Measurements from ENCODE around the gene FGF3. TPM values are rescaled to one million over a fixed set of nuclear protein-coding genes. Genes with fewer than 3 reads are reported as not detected.

The FGF3 gene
- total RNA-seq, 1 donor from 2014 or later = not detected

DNA sequence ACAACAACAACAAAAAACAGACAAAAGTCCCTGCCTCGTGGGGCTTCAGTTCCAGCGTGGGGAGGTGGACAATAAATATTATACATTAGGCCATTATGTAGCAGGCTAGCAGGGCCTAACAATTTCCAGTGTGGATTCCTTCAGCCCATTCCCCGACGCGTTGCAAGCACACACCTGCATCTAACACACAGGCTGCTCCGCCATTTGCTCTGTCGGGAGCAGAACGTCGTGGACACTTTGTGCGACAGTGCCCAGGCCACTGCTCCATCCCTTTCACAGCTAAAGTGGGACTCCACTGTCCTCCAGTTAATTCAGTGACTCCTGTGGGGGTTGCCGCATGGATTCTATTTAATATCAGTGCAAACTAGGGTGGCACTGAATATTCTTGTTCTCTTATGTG lies 10.9 kb upstream of the FGF3 start:
- no peak overlapping the region for H3K4me3 ChIP-seq (ENCODE audit: low read depth, low read length)
- TF ChIP-seq CTCF (conservative IDR thresholded peaks at IDR 0.05; ENCODE audit: low read depth, low read length) = no peak
- DNase-seq (ENCODE audit: low read depth) = no peak

DNA sequence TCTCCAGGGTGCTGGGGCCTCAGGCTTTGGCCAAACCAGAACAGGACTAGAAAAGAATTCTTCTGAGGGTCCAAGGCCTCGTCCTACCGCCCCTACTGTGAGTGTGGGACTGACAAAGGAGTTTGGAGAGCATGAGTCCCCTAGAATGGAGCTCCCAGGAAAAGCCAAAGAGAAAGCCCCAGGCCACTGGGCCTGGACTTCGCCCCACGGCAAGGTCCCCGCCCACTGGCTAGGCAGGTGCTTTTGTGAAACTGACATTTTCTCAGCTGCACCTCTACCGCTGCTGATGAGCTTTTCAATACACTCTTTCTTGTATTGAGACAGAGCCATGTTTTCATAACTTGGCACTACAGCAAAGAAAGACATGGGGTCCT lies 9.7 kb upstream of the FGF3 start:
- no peak for TF ChIP-seq CTCF (conservative IDR thresholded peaks at IDR 0.05; ENCODE audit: low read depth, low read length)

DNA sequence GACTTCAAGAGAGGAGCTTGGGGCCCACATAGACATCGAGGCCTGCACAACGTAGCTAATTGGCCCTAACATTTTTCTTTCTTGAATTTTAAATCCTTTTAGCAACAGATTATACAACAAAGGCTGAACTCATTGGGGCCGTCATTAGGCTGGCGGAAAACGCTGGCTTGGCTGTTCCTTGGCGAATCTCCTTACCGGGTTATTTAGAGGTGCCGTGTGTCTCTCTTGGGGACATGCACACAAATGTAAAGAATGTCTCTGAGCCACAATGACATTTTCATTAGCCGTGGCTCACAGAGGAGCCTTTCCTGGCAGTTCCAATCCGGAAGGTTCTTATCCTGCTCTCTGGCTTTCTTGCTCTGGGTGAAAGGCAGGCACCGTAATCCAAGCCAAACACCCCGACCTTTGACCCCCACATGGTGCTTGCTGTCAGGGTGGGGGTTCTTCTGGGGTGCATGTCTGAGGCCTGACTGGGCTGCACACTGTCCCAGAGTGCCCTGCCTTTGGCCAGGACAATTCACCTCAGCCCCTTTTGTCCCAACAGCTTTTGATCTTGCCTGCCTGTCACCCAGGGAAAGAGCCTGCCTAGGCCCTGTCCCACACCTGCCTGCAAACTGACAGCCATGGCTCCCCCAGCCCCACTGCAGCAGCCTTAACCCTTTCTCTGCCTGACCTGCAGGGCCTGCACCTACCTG lies 9.2 kb upstream of the FGF3 start:
- DNase-seq (ENCODE audit: low read depth) = no peak
- TF ChIP-seq CTCF (conservative IDR thresholded peaks at IDR 0.05; ENCODE audit: low read depth, low read length) = no peak
- no peak overlapping the region for H3K4me3 ChIP-seq (ENCODE audit: low read depth, low read length)

More for the DNA sequence above, 9.7 kb upstream of the FGF3 start:
- H3K4me3 ChIP-seq (ENCODE audit: low read depth, low read length) = no peak overlapping the region
- DNase-seq (ENCODE audit: low read depth) = no peak

- no peak overlapping the region for H3K4me3 ChIP-seq (ENCODE audit: low read depth, low read length)
- DNase-seq (ENCODE audit: low read depth) = no peak
- no peak for TF ChIP-seq CTCF (conservative IDR thresholded peaks at IDR 0.05; ENCODE audit: low read depth, low read length)
Observed at GRCh38 chr11:69826773-69827172, 7.6 kb upstream of the FGF3 start.

DNA sequence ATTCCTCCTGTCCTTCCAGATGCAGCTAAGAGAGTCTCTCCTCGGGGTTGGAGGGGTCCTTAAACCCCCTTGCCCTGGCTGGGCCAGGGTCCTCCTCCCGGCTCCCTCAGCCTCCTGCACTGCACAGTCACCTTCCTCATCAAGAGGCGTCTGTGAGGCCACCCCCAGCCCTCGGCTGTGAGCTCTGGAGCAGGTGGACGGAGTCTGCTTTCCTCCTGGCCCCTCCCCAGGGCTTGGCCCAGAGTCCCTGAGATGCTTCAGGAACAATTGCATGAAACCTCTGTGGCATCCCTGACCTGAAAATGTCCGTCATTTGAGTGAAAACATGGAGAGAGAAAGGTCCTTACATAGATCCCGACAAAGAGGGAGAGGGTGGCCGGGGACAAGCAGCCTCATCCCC lies 6.7 kb upstream of the FGF3 start:
- H3K4me3 ChIP-seq (ENCODE audit: low read depth, low read length) = no peak overlapping the region
- no peak for DNase-seq (ENCODE audit: low read depth)
- TF ChIP-seq CTCF (conservative IDR thresholded peaks at IDR 0.05; ENCODE audit: low read depth, low read length) = no peak

- TF ChIP-seq CTCF (conservative IDR thresholded peaks at IDR 0.05; ENCODE audit: low read depth, low read length) = no peak
- H3K4me3 ChIP-seq (ENCODE audit: low read depth, low read length) = no peak overlapping the region
- no peak for DNase-seq (ENCODE audit: low read depth)
Observed at GRCh38 chr11:69825037-69825834, 6.0 kb upstream of the FGF3 start.

Measured in epithelial cell of proximal tubule (primary cell).